Gastroesophageal sphincter (tissue), 4 donors: ENCODE data around the gene PTTG1. TPM values are rescaled to one million over a fixed set of nuclear protein-coding genes. Genes with fewer than 3 reads are reported as not detected.
"Not testable (repeated sequence)": the region's sequence is repeated elsewhere in the genome, so short reads cannot be mapped to it uniquely, and the experiment has no call there.

ENCODE experiments used
- ATAC-seq: fragments of 150-250 bp; one replicate; pipeline ENCODE4 v1.9.1; 2016; ENCODE audit warnings: mild to moderate bottlenecking, moderate library complexity
- H3K27ac ChIP-seq, 4 donors: fragments of 200-600 bp; sonication (generic) in 3 of 4; 1 replicate in 3 of 4; 2 replicates in 1 of 4; pipeline ENCODE4 v1.5.1; 2016 to 2019
- H3K27me3 ChIP-seq: fragments of 200-600 bp; sonication (generic); one replicate; pipeline ENCODE4 v1.5.1; 2019
- H3K36me3 ChIP-seq, 2 donors: fragments of 200-600 bp; sonication (generic); one replicate each; pipeline ENCODE4 v1.5.1; 2019; ENCODE audit warnings: control low read depth in 1 of 2
- H3K4me1 ChIP-seq, 3 donors: fragments of 200-600 bp; sonication (generic); 1 replicate in 2 of 3; 2 replicates in 1 of 3; pipeline ENCODE4 v1.5.1; 2016 to 2019; ENCODE audit warnings: control low read depth in 2 of 3
- H3K4me3 ChIP-seq, 2 donors: fragments of 200-600 bp; sonication (generic); one replicate each; pipeline ENCODE4 v1.5.1; 2019; ENCODE audit warnings: mild to moderate bottlenecking in 1 of 2, moderate library complexity in 1 of 2
- H3K9me3 ChIP-seq, 3 donors: fragments of 200-600 bp; sonication (generic); one replicate each; pipeline ENCODE4 v1.5.1; 2017 to 2019; ENCODE audit warnings: control low read depth in 2 of 3
- EP300 ChIP-seq: sonication (generic); formaldehyde crosslinking; IDR thresholded peaks from one replicate; pipeline ENCODE4 v1.6.1; 2017; ENCODE audit warnings: antibody characterized with exemption, mild to moderate bottlenecking
- POLR2A ChIP-seq, 2 donors: fragments of 450-650 bp; IDR thresholded peaks; one replicate each; pipeline ENCODE4 v1.6.1; 2017; ENCODE audit warnings: antibody characterized with exemption in 2 of 2, mild to moderate bottlenecking in 2 of 2, moderate library complexity in 1 of 2
- POLR2AphosphoS5 ChIP-seq: sonication (generic); formaldehyde crosslinking; IDR thresholded peaks from one replicate; pipeline ENCODE4 v1.6.1; 2017; ENCODE audit warnings: antibody characterized with exemption
- WGBS, 2 donors: methylation state at CpG; one replicate each; pipeline ENCODE4 v1.1.5; 2018; ENCODE audit warnings: low coverage in 1 of 2; 5-methylcytosine and 5-hydroxymethylcytosine counted together
- total RNA-seq, 4 donors: library from RNA; depleted of rRNA; stranded (reverse); fragments of >200 nt; gene quantifications; one replicate each; pipeline ENCODE4 v1.1.0, GENCODE V29; 2016
- TF ChIP-seq, protein P1 (sequence below), 4 experiments: fragments of 200-600 bp in 2 of 4; fragments of 450-650 bp in 2 of 4; sonication (generic) in 1 of 4; IDR thresholded peaks; one replicate each; pipeline ENCODE4 v1.5.1; 2017 to 2019; ENCODE audit warnings: antibody characterized with exemption in 4 of 4, mild to moderate bottlenecking in 2 of 4, moderate library complexity in 2 of 4

Gene PTTG1
- total RNA-seq, 4 donors from 2014 or later, result 3.5 to 31.8 (median 4.8) TPM

DNA sequence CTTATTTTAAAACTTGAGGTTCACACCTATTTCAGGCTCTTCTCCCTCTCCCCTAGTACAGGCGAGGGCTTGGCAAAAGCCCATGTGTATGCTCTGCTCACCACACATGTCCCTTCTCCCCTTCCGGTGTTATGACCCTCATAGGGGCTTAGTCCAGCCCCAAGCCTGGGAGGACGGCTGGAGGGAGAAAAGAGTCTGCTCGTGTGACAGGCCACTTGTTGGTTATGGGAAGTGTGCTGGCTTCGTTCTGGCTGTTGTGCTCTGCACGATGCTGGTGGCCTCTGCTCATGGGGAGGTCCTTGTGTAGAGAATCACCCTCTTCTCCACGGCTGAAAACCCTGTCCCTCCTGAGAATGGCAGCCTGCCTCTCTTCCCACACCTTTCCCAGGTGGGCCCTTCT, 11.1 kb downstream of the PTTG1 start:
- WGBS, 2 donors, result 86% methylated on average over 5 of the region's 7 CpGs; no CpG with 5 or more reads in 1 of the 2 donors

DNA sequence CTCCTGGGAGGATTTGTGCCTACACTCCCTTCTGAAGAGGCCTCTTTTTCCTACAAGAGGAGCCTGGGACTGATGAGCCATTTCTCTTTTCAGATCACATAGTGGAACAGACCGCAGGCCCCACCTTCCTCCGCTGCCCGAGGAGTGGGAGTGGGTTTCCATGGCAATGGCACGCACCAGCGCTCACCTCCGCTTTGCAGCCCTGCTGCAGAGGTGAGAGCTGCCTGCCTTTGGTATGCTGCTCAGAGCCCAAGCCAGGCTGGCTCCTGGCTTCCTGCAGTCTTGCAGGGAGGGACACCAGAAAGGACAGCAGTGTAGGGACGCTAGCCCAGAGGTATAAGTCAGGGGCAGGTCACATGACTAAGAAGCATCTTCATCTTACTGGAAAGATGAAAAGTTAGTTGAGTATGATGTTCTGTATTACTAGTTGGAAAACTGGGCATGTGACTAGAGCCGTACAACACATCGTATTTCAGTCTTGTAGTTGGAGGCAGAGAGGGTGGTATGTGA, 12.4 kb downstream of the PTTG1 start:
- ATAC-seq, result no peak
- no peaks in the 10 kb centered on the region for H3K9me3 ChIP-seq
- H3K4me3 ChIP-seq, result no peak overlapping the region
- TF ChIP-seq POLR2AphosphoS5 (no peak), POLR2A (IDR thresholded peaks at IDR 0.05) (no peak), EP300 (no peak)
- TF ChIP-seq, protein P1, sequence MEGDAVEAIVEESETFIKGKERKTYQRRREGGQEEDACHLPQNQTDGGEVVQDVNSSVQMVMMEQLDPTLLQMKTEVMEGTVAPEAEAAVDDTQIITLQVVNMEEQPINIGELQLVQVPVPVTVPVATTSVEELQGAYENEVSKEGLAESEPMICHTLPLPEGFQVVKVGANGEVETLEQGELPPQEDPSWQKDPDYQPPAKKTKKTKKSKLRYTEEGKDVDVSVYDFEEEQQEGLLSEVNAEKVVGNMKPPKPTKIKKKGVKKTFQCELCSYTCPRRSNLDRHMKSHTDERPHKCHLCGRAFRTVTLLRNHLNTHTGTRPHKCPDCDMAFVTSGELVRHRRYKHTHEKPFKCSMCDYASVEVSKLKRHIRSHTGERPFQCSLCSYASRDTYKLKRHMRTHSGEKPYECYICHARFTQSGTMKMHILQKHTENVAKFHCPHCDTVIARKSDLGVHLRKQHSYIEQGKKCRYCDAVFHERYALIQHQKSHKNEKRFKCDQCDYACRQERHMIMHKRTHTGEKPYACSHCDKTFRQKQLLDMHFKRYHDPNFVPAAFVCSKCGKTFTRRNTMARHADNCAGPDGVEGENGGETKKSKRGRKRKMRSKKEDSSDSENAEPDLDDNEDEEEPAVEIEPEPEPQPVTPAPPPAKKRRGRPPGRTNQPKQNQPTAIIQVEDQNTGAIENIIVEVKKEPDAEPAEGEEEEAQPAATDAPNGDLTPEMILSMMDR (IDR thresholded peaks at IDR 0.05), result no peak
- peaks cover 6% of the 10 kb centered on the region for H3K27me3 ChIP-seq
- peaks cover 0 to 10% (median 0%) of the 10 kb centered on the region in 3 donors for H3K4me1 ChIP-seq
- WGBS, 2 donors, result 74% methylated on average over 3 of the region's 9 CpGs; no CpG with 5 or more reads in 1 of the 2 donors
- H3K27ac ChIP-seq, result no peak overlapping the region
- H3K36me3 ChIP-seq, result no peaks in the 10 kb centered on the region

More for the DNA sequence above, 11.1 kb downstream of the PTTG1 start:
- Histone ChIP-seq H3K27me3 (peaks cover 6% of the 10 kb centered on the region), H3K36me3 (no peaks in the 10 kb centered on the region), H3K4me3 (no peak overlapping the region), H3K27ac (no peak overlapping the region), H3K4me1 (no peaks in the 10 kb centered on the region), H3K9me3 (no peaks in the 10 kb centered on the region)
- ATAC-seq, result no peak
- TF ChIP-seq, protein P1 (IDR thresholded peaks at IDR 0.05), result no peak
- TF ChIP-seq POLR2A (IDR thresholded peaks at IDR 0.05) (no peak), EP300 (no peak), POLR2AphosphoS5 (no peak)

DNA sequence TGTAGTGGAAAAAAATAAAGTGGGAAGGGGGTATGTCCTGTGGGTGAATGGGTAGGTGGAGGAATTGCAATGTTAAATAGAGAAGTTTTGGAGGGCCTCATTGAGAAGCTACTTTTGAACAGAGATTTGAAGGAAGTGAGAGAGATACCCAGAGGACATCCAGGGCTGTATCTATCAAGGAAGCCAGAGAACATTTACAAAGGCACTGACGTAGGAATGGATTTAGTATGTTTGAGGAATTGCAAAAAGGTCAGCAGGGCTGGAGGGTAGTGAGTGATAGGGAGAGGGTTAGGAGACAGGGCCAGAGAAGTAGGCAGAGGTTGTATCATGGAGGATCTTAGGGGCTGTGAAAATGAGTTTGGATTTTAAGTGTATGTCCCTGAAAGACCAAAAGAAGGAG, 13.9 kb downstream of the PTTG1 start:
- H3K4me3 ChIP-seq, result no peak overlapping the region
- peaks cover 6% of the 10 kb centered on the region for H3K27me3 ChIP-seq
- H3K9me3 ChIP-seq, result no peaks in the 10 kb centered on the region
- TF ChIP-seq EP300 (no peak), POLR2A (IDR thresholded peaks at IDR 0.05) (no peak), POLR2AphosphoS5 (no peak)
- TF ChIP-seq, protein P1 (IDR thresholded peaks at IDR 0.05), result no peak
- no peak for ATAC-seq
- H3K4me1 ChIP-seq, result peaks cover 0 to 16% (median 0%) of the 10 kb centered on the region in 3 donors
- H3K27ac ChIP-seq, result no peak overlapping the region
- H3K36me3 ChIP-seq, result no peaks in the 10 kb centered on the region
- WGBS, 2 donors, result 75 to 92% methylated on average over 1 of the region's 1 CpG

DNA sequence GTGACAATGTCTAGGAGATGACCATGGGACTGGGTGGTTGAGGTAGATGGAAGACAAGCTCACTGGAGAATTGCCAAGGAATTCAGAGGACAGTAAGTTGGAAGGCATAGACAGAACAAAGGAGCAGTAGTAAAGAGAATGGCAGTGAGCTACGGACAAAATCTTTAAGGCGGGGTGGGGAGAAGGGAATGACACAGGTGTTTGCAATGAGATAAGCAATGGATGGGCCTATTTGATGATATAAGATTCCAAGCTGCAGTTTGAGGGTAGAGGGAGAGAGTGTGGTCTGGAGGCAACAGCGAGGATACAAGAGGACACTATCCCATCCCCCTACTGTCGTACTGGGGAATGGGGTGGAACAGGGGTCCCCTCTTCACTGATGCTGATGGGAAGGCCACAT, 14.4 kb downstream of the PTTG1 start:
- no peaks in the 10 kb centered on the region for H3K36me3 ChIP-seq
- H3K9me3 ChIP-seq, result no peaks in the 10 kb centered on the region
- TF ChIP-seq EP300, result no peak
- no peak for TF ChIP-seq POLR2AphosphoS5
- TF ChIP-seq, protein P1 (IDR thresholded peaks at IDR 0.05), result no peak
- no peak for TF ChIP-seq POLR2A (IDR thresholded peaks at IDR 0.05)
- ATAC-seq, result no peak
- H3K4me3 ChIP-seq, result no peak overlapping the region
- no peak overlapping the region for H3K27ac ChIP-seq
- peaks cover 6% of the 10 kb centered on the region for H3K27me3 ChIP-seq
- peaks cover 0 to 16% (median 0%) of the 10 kb centered on the region in 3 donors for H3K4me1 ChIP-seq
- 94 to 100% methylated on average over 3 to 4 of the region's 4 CpGs for WGBS, 2 donors

DNA sequence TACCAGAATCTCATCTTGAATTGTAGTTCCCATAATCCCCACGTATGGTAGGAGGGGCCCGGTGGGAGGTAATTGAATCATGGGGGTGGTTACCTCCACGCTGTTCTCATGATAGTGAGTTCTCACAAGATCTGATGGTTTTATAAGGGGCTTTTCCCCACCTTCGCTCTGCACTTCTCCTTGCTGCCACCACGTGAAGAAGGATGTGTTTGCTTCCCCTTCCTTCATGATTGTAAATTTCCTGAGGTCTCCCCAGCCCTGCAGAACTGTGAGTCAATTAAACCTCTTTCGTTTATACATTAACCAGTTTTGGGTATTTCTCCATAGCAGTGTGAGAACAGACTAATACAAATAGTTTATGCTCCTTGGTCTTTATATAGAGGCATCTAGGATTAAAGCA, 15.0 kb downstream of the PTTG1 start:
- not testable (repeated sequence) for H3K27ac ChIP-seq, H3K9me3 ChIP-seq, H3K4me3 ChIP-seq, H3K36me3 ChIP-seq, H3K27me3 ChIP-seq, ATAC-seq
- H3K4me1 ChIP-seq, result peaks cover 0 to 16% (median 0%) of the 10 kb centered on the region in 3 donors
- 30 to 46% methylated on average over 4 to 6 of the region's 6 CpGs for WGBS, 2 donors
